HG03457 (cell line): Measurements from ENCODE around the gene MYRF.

Experiments used
- ATAC-seq: cut with Tn5 transposase; IDR thresholded peaks from one replicate; pipeline ENCODE4 v1.9.1; 2021; ENCODE audit warnings: moderate number of reproducible peaks; ENCODE audit not compliant: unreplicated experiment

The MYRF gene

DNA sequence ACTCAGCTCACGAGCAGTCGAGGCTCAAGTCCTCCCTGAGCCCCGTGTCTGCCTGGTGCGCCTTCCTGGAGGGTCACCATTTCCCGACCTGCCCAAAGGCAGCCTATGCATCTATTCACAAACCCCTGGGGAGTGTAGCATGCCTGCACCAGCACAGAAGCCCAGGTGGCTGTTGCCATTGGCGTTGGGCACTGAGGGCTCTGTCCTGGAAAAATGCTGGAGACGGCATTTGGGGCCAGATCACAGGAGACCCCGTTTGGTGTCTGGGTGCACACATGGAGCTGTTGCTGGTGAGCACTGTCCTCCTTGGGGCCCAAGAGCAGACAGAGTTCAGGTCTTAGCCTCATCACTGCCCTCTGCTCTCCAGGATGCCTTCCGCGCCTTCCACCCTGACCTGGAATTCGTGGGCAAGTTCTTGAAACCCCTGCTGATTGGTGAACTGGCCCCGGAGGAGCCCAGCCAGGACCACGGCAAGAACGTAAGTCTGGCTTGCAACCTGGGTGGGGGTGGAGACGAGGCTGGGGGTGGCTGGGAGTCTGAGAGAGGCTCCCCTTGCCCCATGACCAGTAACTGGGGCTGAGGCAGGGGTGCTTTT is 85.1 kb downstream of the MYRF start:
- no peak for ATAC-seq
